Panc1 (cell line): Measurements from ENCODE around the gene SLC22A3. TPM values are rescaled to one million over a fixed set of nuclear protein-coding genes. Genes with fewer than 3 reads are reported as not detected.

Source experiments
- ATAC-seq: fragments of 200-7000 bp; cut with Tn5 transposase; 2 replicates; pipeline ENCODE4 v1.9.1; 2020; ENCODE audit warnings: mild to moderate bottlenecking, moderate library complexity
- BruUV-seq: library from RNA; stranded (reverse); fragments of 400-500 nt; replicated peaks from 2 replicates; lab custom pipeline; 2021; lab: Mats Ljungman, UMichigan
- CTCF ChIA-PET: fragments of 300-600 bp; sonication (Branson Sonifier 250); formaldehyde crosslinking; loops from one replicate; lab custom pipeline; 2022; ENCODE audit warnings: antibody characterized with exemption; lab: Charles Lee
- POLR2A ChIA-PET: fragments of 300-600 bp; sonication (Branson Sonifier 250); formaldehyde crosslinking; loops from one replicate; lab custom pipeline; 2022; ENCODE audit warnings: antibody characterized with exemption; lab: Charles Lee
- DNase-seq: peaks from one replicate; pipeline ENCODE4 v3.0.0-alpha.2; 2010; ENCODE audit warnings: low read depth, low spot score
- H3K27ac ChIP-seq: 2 replicates; pipeline ENCODE4 v1.5.1; 2011; ENCODE audit warnings: mild to moderate bottlenecking, low read length, inconsistent platforms
- H3K27me3 ChIP-seq: fragments of 200-500 bp; sonication (Bioruptor generic); 2 replicates; pipeline ENCODE4 v1.6.0; 2014; ENCODE audit warnings: low read length, inconsistent platforms; ENCODE audit not compliant: control insufficient read depth, insufficient read depth
- H3K36me3 ChIP-seq: fragments of 200-500 bp; sonication (Bioruptor generic); 2 replicates; pipeline ENCODE4 v1.5.1; 2014; ENCODE audit warnings: inconsistent platforms, mild to moderate bottlenecking, low read length, moderate library complexity; ENCODE audit not compliant: control insufficient read depth, insufficient read depth
- H3K4me1 ChIP-seq: 2 replicates; pipeline ENCODE4 v1.5.1; 2011; ENCODE audit warnings: inconsistent platforms, mild to moderate bottlenecking, low read length, moderate library complexity; ENCODE audit not compliant: control insufficient read depth, insufficient read depth
- H3K4me3 ChIP-seq, 2 experiments: 2 replicates each; pipeline ENCODE4 v1.5.1; 2011 to 2012; ENCODE audit warnings: low read depth in 2 of 2, low read length in 2 of 2, mild to moderate bottlenecking in 2 of 2, inconsistent platforms in 1 of 2, moderate library complexity in 1 of 2
- H3K9me3 ChIP-seq: fragments of 200-500 bp; sonication (Bioruptor generic); 2 replicates; pipeline ENCODE4 v1.5.1; 2014; ENCODE audit warnings: low read depth, mild to moderate bottlenecking, inconsistent platforms, low read length, moderate library complexity; ENCODE audit not compliant: control insufficient read depth, insufficient read depth
- CTCF ChIP-seq: fragments of 450-650 bp; IDR thresholded peaks from 2 replicates; pipeline ENCODE4 v1.5.1; 2017; ENCODE audit warnings: mild to moderate bottlenecking
- POLR2AphosphoS5 ChIP-seq: IDR thresholded peaks from 2 replicates; pipeline ENCODE4 v1.6.1; 2012; ENCODE audit warnings: mild to moderate bottlenecking, low read depth, low read length, moderate library complexity
- REST ChIP-seq, 2 experiments: IDR thresholded peaks; 2 replicates each; pipeline ENCODE4 v1.6.1; 2011 to 2012; ENCODE audit warnings: low read depth in 2 of 2, control low read depth in 1 of 2, low read length in 1 of 2, mild to moderate bottlenecking in 1 of 2, moderate library complexity in 1 of 2; ENCODE audit not compliant: insufficient read depth in 1 of 2
- SIN3A ChIP-seq: IDR thresholded peaks from 2 replicates; pipeline ENCODE4 v1.6.1; 2012; ENCODE audit warnings: low read depth, mild to moderate bottlenecking, low read length, moderate library complexity, borderline replicate concordance; ENCODE audit not compliant: insufficient read depth
- TCF7L2 ChIP-seq: IDR thresholded peaks from 2 replicates; pipeline ENCODE4 v1.6.1; 2011; ENCODE audit warnings: mild to moderate bottlenecking, low read depth, low read length, inconsistent platforms
- in situ Hi-C: cut with HindIII; loops from 2 replicates; pipeline ENCODE4 v1.10.0; 2016; ENCODE audit warnings: low sequenced_read_pairs, low pct_unique_long_range_greater_than_20kb
- intact Hi-C: fragments of 100-400 bp; cut with micrococcal nuclease; formaldehyde crosslinking; loops from one replicate; pipeline ENCODE4 v1.10.0; 2022; ENCODE audit not compliant: unreplicated experiment
- total RNA-seq: library from RNA; stranded (reverse); gene quantifications from one replicate; pipeline ENCODE4 v1.2.1, GENCODE V29; 2021; ENCODE audit not compliant: unreplicated experiment

SLC22A3 gene
- total RNA-seq, 1 experiment from 2014 or later = not detected

GRCh38 chr6:160430203-160430602 is 82.0 kb downstream of the SLC22A3 start:
- ChIA-PET CTCF (no interaction called here), POLR2A (no interaction called here)
- Histone ChIP-seq H3K27ac (no peak overlapping the region), H3K27me3 (no peaks in the 10 kb centered on the region), H3K9me3 (no peaks in the 10 kb centered on the region), H3K4me1 (no peaks in the 10 kb centered on the region), H3K36me3 (no peaks in the 10 kb centered on the region), H3K4me3 (no peak overlapping the region)
- no TSS peak for BruUV-seq
- intact Hi-C loops (no loop called here), in situ Hi-C loops (no loop called here)
- TF ChIP-seq REST (IDR thresholded peaks at IDR 0.05; ENCODE audit: insufficient read depth in 1 of 2, low read depth in 2 of 2, low read length in 1 of 2) = no peak
- no peak for TF ChIP-seq POLR2AphosphoS5
- TF ChIP-seq CTCF = no peak
- TF ChIP-seq SIN3A = no peak
- TF ChIP-seq TCF7L2 = no peak
- ATAC-seq = no peak
- DNase-seq = no peak

GRCh38 chr6:160430751-160431150 is 82.6 kb downstream of the SLC22A3 start:
- ChIA-PET POLR2A (no interaction called here), CTCF (interaction anchor here (0.6 kb wide), 1 partner anchor 78 kb away, joined by 5 read pairs; no protein-coding TSS in a partner anchor)
- no peak for TF ChIP-seq TCF7L2
- no peak for TF ChIP-seq REST (IDR thresholded peaks at IDR 0.05; ENCODE audit: insufficient read depth in 1 of 2, low read depth in 2 of 2, low read length in 1 of 2)
- Histone ChIP-seq H3K27me3 (no peaks in the 10 kb centered on the region), H3K4me3 (no peak overlapping the region), H3K27ac (no peak overlapping the region), H3K9me3 (no peaks in the 10 kb centered on the region), H3K4me1 (no peaks in the 10 kb centered on the region), H3K36me3 (no peaks in the 10 kb centered on the region)
- in situ Hi-C loops = no loop called here
- no peak for ATAC-seq
- BruUV-seq = no TSS peak
- intact Hi-C loops = no loop called here
- DNase-seq = no peak
